RPMI8226 (cell line): ENCODE results near the gene CCDC40.
A peak's percentile ranks its signal among the peaks of the same experiment; 100 is the strongest.
"Not testable (repeated sequence)": the region's sequence is repeated elsewhere in the genome, so short reads cannot be mapped to it uniquely, and the experiment has no call there.

ENCODE experiments used
- DNase-seq: peaks from one replicate; pipeline ENCODE4 v3.0.0-alpha.2; 2015

CCDC40 gene

GRCh38 chr17:80087346-80088265 lies 51.2 kb downstream of the CCDC40 start:
- no peak for DNase-seq

DNA sequence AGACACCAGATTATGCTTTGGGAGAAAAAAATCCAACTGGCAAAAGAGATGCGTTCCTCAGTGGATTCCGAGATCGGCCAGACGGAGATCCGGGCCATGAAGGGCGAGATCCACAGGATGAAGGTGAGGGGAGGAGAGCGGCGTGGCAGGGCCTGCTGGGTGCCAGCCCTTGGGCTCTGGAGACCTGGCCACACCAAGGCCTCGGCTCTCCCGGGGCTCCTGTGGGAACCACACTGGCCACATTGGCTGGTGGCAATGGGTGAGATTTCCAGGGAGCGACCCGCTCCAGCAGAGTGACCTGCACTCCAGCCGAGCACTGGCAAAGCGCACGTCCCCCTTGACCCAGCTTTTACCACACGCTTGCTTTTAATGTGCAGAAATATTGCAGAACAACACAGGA lies 53.3 kb downstream of the CCDC40 start:
- DNase-seq: no peak

GRCh38 chr17:80090164-80090563 lies 53.7 kb downstream of the CCDC40 start:
- DNase-seq: not testable (repeated sequence)

DNA sequence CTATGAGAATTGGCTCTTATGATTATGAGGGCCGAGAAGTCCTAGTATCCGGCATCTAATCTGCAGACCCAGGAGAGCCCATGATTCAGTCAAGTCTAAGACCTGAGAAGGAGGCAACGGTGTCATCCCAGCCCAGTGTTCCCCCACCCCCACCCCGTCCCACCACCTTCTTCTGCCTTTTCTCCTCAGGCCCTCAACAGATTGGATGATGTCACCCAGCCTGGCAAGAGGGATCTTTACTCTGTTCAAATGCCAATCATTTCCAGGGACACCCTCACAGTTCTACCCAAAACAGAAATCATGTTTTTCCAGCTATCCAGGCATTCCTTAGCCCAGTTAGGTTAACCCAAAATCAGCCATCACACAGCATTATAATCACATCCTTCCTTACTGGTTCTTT lies 54.9 kb downstream of the CCDC40 start:
- no peak for DNase-seq

DNA sequence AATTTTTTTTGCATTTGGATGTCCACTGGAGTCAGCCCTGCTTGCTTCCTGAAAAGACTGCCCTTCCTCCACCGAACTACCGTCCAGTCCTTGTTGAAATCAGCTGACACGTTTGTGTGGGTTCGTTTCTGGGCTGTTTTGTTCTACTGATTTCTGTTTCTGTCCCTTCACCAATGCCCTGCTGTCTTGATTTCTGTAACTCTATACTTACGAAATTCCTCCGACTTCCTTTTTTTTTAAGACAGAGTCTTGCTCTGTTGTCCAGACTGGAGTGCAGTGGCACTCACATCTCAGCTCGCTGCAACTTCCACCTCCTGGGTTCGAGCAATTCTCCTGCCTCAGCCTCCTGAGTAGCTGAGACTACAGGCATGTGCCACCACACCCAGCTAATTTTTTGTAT lies 56.5 kb downstream of the CCDC40 start:
- no peak for DNase-seq

DNA sequence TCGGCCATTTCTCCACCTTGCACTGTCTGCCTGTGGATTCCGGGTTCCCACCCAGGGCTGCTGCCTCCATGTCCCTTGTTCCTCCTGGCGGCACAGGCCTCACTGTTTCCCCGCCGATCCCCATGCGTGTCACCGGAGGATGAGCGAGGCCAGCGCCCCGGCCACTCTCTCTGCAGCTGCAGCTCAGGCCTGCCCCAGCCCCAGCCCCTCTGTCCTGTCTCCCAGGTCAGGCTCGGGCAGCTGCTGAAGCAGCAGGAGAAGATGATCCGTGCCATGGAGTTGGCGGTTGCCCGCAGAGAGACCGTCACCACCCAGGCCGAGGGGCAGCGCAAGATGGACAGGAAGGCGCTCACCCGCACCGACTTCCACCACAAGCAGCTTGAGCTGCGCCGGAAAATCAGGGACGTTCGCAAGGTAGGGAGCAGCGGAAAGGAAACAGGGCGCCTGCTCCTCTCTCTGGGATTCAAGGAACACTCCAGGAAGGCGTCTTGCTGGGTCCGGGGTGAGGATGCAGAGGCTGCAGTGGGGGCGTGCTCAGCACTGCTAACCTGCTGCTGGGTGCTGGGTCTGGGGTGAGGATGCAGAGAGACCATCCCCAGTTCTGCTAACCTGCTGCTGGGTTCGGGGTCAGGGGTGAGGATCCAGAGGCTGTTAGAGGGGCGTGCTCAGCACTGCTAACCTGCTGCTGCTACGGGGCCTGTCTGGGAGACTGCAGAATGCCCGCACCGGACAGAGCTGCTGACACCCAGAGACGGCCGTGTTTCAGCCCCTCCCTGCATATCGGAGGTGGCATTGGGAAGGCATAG lies 58.8 kb downstream of the CCDC40 start:
- no peak for DNase-seq

GRCh38 chr17:80095844-80096475 lies 59.5 kb downstream of the CCDC40 start:
- DNase-seq: no peak

- DNase-seq: no peak
Measured at GRCh38 chr17:80096561-80097021, 60.1 kb downstream of the CCDC40 start.

- DNase-seq: no peak
Measured at GRCh38 chr17:80097127-80097621, 60.7 kb downstream of the CCDC40 start.

DNA sequence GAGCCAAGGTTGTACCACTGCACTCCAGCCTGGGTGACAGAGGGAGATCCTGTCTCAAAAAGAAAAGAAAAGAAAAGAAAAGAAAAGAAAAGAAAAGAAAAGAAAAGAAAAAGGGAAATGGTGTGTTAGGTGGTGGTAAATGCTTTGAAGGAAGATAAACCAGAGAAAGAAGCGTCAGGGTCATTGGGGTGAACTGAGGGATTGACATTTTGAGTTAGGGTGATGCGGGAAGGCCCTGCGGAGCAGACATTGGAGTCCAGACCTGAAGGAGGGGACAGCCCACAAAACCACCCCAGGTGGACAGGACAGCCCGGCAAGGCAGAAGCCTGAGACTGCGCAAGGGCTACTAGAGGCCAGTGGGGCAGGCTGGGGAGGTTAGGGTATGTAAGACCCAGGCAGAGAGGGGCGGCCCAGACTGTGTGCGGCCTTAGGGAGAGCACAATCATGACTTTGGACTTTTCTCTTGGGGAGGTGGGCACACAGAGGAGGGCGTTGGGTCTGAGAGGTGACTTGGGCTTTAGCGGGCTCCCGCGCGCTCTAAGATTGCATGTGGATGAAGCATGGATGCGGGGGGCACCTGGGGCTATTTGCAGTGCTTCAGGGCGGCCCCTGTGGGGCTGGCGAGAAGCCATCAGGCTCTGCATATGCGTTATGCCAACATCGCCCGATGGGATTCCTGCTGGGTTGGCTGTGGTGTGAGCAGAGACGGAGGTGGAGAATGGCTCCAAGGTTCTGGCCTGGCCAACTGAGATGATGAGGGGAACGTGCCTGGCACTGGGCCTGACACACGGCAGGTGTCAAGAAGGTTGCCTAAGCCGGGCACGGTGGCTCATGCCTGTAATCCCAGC lies 61.6 kb downstream of the CCDC40 start:
- DNase-seq: no peak

GRCh38 chr17:80099291-80100034 lies 63.0 kb downstream of the CCDC40 start:
- DNase-seq: no peak

GRCh38 chr17:80100035-80100323 lies 63.5 kb downstream of the CCDC40 start:
- no peak for DNase-seq

- DNase-seq: peak; percentile 90
Measured at GRCh38 chr17:80101011-80101945, 64.8 kb downstream of the CCDC40 start, which contains the start of gene GAA. Gene GAA (plus strand): TSS chr17:80101581. CDS start chr17:80104587, 3,006 bp downstream.

DNA sequence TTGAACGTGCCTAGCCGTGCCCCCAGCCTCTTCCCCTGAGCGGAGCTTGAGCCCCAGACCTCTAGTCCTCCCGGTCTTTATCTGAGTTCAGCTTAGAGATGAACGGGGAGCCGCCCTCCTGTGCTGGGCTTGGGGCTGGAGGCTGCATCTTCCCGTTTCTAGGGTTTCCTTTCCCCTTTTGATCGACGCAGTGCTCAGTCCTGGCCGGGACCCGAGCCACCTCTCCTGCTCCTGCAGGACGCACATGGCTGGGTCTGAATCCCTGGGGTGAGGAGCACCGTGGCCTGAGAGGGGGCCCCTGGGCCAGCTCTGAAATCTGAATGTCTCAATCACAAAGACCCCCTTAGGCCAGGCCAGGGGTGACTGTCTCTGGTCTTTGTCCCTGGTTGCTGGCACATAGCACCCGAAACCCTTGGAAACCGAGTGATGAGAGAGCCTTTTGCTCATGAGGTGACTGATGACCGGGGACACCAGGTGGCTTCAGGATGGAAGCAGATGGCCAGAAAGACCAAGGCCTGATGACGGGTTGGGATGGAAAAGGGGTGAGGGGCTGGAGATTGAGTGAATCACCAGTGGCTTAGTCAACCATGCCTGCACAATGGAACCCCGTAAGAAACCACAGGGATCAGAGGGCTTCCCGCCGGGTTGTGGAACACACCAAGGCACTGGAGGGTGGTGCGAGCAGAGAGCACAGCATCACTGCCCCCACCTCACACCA lies 65.7 kb downstream of the CCDC40 start:
- DNase-seq: peak; percentile 30

DNA sequence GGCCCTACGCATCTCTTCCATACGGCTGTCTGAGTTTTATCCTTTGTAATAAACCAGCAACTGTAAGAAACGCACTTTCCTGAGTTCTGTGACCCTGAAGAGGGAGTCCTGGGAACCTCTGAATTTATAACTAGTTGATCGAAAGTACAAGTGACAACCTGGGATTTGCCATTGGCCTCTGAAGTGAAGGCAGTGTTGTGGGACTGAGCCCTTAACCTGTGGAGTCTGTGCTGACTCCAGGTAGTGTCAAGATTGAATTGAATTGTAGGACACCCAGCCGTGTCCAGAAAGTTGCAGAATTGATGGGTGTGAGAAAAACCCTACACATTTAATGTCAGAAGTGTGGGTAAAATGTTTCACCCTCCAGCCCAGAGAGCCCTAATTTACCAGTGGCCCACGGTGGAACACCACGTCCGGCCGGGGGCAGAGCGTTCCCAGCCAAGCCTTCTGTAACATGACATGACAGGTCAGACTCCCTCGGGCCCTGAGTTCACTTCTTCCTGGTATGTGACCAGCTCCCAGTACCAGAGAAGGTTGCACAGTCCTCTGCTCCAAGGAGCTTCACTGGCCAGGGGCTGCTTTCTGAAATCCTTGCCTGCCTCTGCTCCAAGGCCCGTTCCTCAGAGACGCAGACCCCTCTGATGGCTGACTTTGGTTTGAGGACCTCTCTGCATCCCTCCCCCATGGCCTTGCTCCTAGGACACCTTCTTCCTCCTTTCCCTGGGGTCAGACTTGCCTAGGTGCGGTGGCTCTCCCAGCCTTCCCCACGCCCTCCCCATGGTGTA lies 66.4 kb downstream of the CCDC40 start:
- DNase-seq: no peak

DNA sequence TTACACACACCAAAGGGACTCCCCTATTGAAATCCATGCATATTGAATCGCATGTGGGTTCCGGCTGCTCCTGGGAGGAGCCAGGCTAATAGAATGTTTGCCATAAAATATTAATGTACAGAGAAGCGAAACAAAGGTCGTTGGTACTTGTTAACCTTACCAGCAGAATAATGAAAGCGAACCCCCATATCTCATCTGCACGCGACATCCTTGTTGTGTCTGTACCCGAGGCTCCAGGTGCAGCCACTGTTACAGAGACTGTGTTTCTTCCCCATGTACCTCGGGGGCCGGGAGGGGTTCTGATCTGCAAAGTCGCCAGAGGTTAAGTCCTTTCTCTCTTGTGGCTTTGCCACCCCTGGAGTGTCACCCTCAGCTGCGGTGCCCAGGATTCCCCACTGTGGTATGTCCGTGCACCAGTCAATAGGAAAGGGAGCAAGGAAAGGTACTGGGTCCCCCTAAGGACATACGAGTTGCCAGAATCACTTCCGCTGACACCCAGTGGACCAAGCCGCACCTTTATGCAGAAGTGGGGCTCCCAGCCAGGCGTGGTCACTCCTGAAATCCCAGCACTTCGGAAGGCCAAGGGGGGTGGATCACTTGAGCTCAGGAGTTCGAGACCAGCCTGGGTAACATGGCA lies 67.1 kb downstream of the CCDC40 start:
- DNase-seq: no peak

DNA sequence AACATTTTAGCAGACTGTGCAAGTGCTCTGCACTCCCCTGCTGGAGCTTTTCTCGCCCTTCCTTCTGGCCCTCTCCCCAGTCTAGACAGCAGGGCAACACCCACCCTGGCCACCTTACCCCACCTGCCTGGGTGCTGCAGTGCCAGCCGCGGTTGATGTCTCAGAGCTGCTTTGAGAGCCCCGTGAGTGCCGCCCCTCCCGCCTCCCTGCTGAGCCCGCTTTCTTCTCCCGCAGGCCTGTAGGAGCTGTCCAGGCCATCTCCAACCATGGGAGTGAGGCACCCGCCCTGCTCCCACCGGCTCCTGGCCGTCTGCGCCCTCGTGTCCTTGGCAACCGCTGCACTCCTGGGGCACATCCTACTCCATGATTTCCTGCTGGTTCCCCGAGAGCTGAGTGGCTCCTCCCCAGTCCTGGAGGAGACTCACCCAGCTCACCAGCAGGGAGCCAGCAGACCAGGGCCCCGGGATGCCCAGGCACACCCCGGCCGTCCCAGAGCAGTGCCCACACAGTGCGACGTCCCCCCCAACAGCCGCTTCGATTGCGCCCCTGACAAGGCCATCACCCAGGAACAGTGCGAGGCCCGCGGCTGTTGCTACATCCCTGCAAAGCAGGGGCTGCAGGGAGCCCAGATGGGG lies 68.0 kb downstream of the CCDC40 start:
- DNase-seq: no peak

DNA sequence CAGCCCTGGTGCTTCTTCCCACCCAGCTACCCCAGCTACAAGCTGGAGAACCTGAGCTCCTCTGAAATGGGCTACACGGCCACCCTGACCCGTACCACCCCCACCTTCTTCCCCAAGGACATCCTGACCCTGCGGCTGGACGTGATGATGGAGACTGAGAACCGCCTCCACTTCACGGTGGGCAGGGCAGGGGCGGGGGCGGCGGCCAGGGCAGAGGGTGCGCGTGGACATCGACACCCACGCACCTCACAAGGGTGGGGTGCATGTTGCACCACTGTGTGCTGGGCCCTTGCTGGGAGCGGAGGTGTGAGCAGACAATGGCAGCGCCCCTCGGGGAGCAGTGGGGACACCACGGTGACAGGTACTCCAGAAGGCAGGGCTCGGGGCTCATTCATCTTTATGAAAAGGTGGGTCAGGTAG lies 68.5 kb downstream of the CCDC40 start:
- no peak for DNase-seq
